WTC11 (cell line): ENCODE results near the gene ITCH. TPM values are rescaled to one million over a fixed set of nuclear protein-coding genes. Genes with fewer than 3 reads are reported as not detected.
A peak's percentile ranks its signal among the peaks of the same experiment; 100 is the strongest.

ENCODE experiments used
- ATAC-seq: fragments of 200-7000 bp; cut with Tn5 transposase; 2 replicates; pipeline ENCODE4 v1.10.0; 2021; ENCODE audit warnings: mild to moderate bottlenecking, moderate library complexity
- CTCF ChIA-PET: fragments of 300-600 bp; sonication (Branson Sonifier 250); formaldehyde crosslinking; loops from one replicate; lab custom pipeline; 2021; ENCODE audit warnings: antibody characterized with exemption; lab: Charles Lee
- POLR2A ChIA-PET: fragments of 350-600 bp; sonication (Branson Sonifier 250); formaldehyde crosslinking; loops from one replicate; lab custom pipeline; 2021; ENCODE audit warnings: antibody characterized with exemption; lab: Charles Lee
- DNase-seq: peaks from one replicate; pipeline ENCODE4 v3.0.0; 2021; ENCODE audit warnings: low spot score
- H3K27ac Mint-ChIP-seq: 2 replicates; pipeline ENCODE4 v1.8.0; 2021; ENCODE audit warnings: mixed read lengths
- H3K27me3 Mint-ChIP-seq: 2 replicates; pipeline ENCODE4 v1.8.0; 2021; ENCODE audit warnings: low read depth, mild to moderate bottlenecking, moderate library complexity, mixed read lengths
- H3K36me3 Mint-ChIP-seq: 2 replicates; pipeline ENCODE4 v1.8.0; 2021; ENCODE audit warnings: mixed read lengths
- H3K4me1 Mint-ChIP-seq: 2 replicates; pipeline ENCODE4 v1.8.0; 2022; ENCODE audit warnings: mixed read lengths
- H3K4me3 Mint-ChIP-seq: 2 replicates; pipeline ENCODE4 v1.8.0; 2021; ENCODE audit warnings: mild to moderate bottlenecking, moderate library complexity, mixed read lengths
- H3K9me3 Mint-ChIP-seq: 2 replicates; pipeline ENCODE4 v1.8.0; 2021; ENCODE audit warnings: mixed read lengths
- ETV6 ChIP-seq: sonication (generic); formaldehyde crosslinking; IDR thresholded peaks from 2 replicates; pipeline ENCODE4 v1.8.1; 2022; ENCODE audit warnings: mild to moderate bottlenecking, missing genetic modification reagents
- JAZF1 ChIP-seq: fragments of 250-450 bp; sonication (Bioruptor Pico); IDR thresholded peaks from 2 replicates; pipeline ENCODE4 v1.9.0; 2021; ENCODE audit warnings: moderate library complexity, mild to moderate bottlenecking, inconsistent platforms
- JUN ChIP-seq: sonication (generic); formaldehyde crosslinking; IDR thresholded peaks from 2 replicates; pipeline ENCODE4 v1.8.0; 2023; ENCODE audit warnings: mild to moderate bottlenecking, missing genetic modification reagents
- PRRX2 ChIP-seq: fragments of 250-450 bp; sonication (Bioruptor Pico); IDR thresholded peaks from 2 replicates; pipeline ENCODE4 v1.8.0; 2021; ENCODE audit warnings: mild to moderate bottlenecking
- RORB ChIP-seq: fragments of 250-450 bp; sonication (Bioruptor Pico); IDR thresholded peaks from 2 replicates; pipeline ENCODE4 v1.9.0; 2021; ENCODE audit warnings: mild to moderate bottlenecking
- SP1 ChIP-seq: sonication (generic); formaldehyde crosslinking; conservative IDR thresholded peaks from 2 replicates; pipeline ENCODE4 v1.8.1; 2022; ENCODE audit warnings: missing genetic modification reagents
- TEAD1 ChIP-seq: sonication (generic); formaldehyde crosslinking; IDR thresholded peaks from 2 replicates; pipeline ENCODE4 v1.8.0; 2022; ENCODE audit warnings: mild to moderate bottlenecking, missing genetic modification reagents
- ZNF317 ChIP-seq: sonication (generic); formaldehyde crosslinking; IDR thresholded peaks from 2 replicates; pipeline ENCODE4 v1.8.1; 2023; ENCODE audit warnings: low read depth, mild to moderate bottlenecking, moderate library complexity, missing genetic modification reagents, borderline replicate concordance
- ZNF416 ChIP-seq: fragments of 250-450 bp; sonication (Bioruptor Pico); IDR thresholded peaks from 2 replicates; pipeline ENCODE4 v1.9.0; 2021; ENCODE audit warnings: mild to moderate bottlenecking, inconsistent platforms
- ZNF423 ChIP-seq: fragments of 250-450 bp; sonication (Bioruptor Pico); IDR thresholded peaks from 2 replicates; pipeline ENCODE4 v2.1.2; 2022; ENCODE audit warnings: mild to moderate bottlenecking, moderate library complexity
- total RNA-seq: library from RNA; stranded (reverse); gene quantifications from 3 replicates; pipeline ENCODE4 v1.2.3, GENCODE V29; 2021
- TF ChIP-seq, protein P1 (sequence below): fragments of 250-450 bp; sonication (Bioruptor Pico); IDR thresholded peaks from 2 replicates; pipeline ENCODE4 v1.8.0; 2021; ENCODE audit warnings: mild to moderate bottlenecking
- TF ChIP-seq, protein P2 (sequence below): fragments of 250-450 bp; sonication (Bioruptor Pico); IDR thresholded peaks from 2 replicates; pipeline ENCODE4 v1.9.0; 2021; ENCODE audit warnings: moderate library complexity, mild to moderate bottlenecking, inconsistent platforms, borderline replicate concordance
- TF ChIP-seq, protein P3 (sequence below): sonication (generic); formaldehyde crosslinking; IDR thresholded peaks from 2 replicates; pipeline ENCODE4 v1.8.1; 2022; ENCODE audit warnings: missing genetic modification reagents, borderline replicate concordance
- TF ChIP-seq, protein P4 (sequence below): sonication (generic); formaldehyde crosslinking; IDR thresholded peaks from 2 replicates; pipeline ENCODE4 v1.8.1; 2022; ENCODE audit warnings: mild to moderate bottlenecking, moderate library complexity, missing genetic modification reagents
- TF ChIP-seq, protein P5 (sequence below): sonication (generic); formaldehyde crosslinking; IDR thresholded peaks from 2 replicates; pipeline ENCODE4 v1.8.0; 2022; ENCODE audit warnings: mild to moderate bottlenecking, missing genetic modification reagents
- TF ChIP-seq, protein P6 (sequence below): fragments of 250-450 bp; sonication (Bioruptor Pico); IDR thresholded peaks from 2 replicates; pipeline ENCODE4 v1.9.0; 2021; ENCODE audit warnings: mild to moderate bottlenecking
- TF ChIP-seq, protein P7 (sequence below): sonication (generic); formaldehyde crosslinking; IDR thresholded peaks from 2 replicates; pipeline ENCODE4 v1.8.1; 2023; ENCODE audit warnings: mild to moderate bottlenecking, missing genetic modification reagents, moderate library complexity
- TF ChIP-seq, protein P8 (sequence below): sonication (generic); formaldehyde crosslinking; IDR thresholded peaks from 2 replicates; pipeline ENCODE4 v1.8.1; 2022; ENCODE audit warnings: mild to moderate bottlenecking, missing genetic modification reagents, moderate library complexity, borderline replicate concordance
- TF ChIP-seq, protein P9 (sequence below): fragments of 200-600 bp; IDR thresholded peaks from 2 replicates; pipeline ENCODE4 v1.8.0; 2022; ENCODE audit warnings: antibody characterized with exemption

ITCH gene
- total RNA-seq, 1 experiment from 2014 or later = 35.8 TPM

DNA sequence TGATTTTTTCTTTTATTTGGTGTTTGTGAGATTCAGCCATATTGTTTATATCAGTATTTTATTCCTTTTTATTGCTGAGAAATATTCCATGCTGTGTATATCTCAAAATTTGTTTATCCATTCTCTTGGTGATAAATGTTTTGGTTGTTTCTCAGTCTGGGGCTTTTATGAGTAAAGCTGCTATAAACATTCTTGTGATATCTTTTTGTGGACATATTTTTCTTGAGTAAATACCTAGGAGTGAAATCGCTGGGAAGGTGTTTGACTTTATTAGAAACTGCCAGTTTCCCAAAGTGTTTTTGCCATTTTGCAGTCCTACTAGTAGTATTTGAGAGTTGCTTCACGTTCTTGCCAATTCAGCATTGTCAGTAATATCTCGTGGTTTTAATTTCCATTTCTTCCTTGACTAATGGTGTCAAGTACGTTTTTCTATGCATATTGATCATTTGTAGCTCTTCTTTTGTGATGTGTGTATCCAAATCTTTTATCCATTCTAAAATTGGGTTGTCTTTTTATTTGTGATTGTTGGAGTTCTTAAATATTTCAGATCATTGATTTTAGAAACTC, 122.1 kb downstream of the ITCH start:
- no peak for ATAC-seq
- H3K4me1 Mint-ChIP-seq = no peaks in the 10 kb centered on the region
- H3K36me3 Mint-ChIP-seq = peaks cover 68% of the 10 kb centered on the region
- peak overlapping the region; percentile 23 for H3K27ac Mint-ChIP-seq
- TF ChIP-seq, protein P1, sequence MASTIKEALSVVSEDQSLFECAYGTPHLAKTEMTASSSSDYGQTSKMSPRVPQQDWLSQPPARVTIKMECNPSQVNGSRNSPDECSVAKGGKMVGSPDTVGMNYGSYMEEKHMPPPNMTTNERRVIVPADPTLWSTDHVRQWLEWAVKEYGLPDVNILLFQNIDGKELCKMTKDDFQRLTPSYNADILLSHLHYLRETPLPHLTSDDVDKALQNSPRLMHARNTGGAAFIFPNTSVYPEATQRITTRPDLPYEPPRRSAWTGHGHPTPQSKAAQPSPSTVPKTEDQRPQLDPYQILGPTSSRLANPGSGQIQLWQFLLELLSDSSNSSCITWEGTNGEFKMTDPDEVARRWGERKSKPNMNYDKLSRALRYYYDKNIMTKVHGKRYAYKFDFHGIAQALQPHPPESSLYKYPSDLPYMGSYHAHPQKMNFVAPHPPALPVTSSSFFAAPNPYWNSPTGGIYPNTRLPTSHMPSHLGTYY (CRISPR knock-in tag) = no peak
- no peak for TF ChIP-seq ETV6 (CRISPR knock-in tag)
- TF ChIP-seq, protein P2, sequence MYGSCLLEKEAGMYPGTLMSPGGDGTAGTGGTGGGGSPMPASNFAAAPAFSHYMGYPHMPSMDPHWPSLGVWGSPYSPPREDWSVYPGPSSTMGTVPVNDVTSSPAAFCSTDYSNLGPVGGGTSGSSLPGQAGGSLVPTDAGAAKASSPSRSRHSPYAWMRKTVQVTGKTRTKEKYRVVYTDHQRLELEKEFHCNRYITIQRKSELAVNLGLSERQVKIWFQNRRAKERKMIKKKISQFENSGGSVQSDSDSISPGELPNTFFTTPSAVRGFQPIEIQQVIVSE (CRISPR knock-in tag) = no peak
- no peak for TF ChIP-seq TEAD1
- TF ChIP-seq, protein P3, sequence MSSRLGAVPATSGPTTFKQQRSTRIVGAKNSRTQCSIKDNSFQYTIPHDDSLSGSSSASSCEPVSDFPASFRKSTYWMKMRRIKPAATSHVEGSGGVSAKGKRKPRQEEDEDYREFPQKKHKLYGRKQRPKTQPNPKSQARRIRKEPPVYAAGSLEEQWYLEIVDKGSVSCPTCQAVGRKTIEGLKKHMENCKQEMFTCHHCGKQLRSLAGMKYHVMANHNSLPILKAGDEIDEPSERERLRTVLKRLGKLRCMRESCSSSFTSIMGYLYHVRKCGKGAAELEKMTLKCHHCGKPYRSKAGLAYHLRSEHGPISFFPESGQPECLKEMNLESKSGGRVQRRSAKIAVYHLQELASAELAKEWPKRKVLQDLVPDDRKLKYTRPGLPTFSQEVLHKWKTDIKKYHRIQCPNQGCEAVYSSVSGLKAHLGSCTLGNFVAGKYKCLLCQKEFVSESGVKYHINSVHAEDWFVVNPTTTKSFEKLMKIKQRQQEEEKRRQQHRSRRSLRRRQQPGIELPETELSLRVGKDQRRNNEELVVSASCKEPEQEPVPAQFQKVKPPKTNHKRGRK (CRISPR knock-in tag) = no peak
- TF ChIP-seq, protein P4, sequence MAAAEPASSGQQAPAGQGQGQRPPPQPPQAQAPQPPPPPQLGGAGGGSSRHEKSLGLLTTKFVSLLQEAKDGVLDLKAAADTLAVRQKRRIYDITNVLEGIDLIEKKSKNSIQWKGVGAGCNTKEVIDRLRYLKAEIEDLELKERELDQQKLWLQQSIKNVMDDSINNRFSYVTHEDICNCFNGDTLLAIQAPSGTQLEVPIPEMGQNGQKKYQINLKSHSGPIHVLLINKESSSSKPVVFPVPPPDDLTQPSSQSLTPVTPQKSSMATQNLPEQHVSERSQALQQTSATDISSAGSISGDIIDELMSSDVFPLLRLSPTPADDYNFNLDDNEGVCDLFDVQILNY (CRISPR knock-in tag) = no peak
- no peak for TF ChIP-seq JUN (CRISPR knock-in tag)
- no peak for TF ChIP-seq ZNF423 (CRISPR knock-in tag)
- TF ChIP-seq, protein P5, sequence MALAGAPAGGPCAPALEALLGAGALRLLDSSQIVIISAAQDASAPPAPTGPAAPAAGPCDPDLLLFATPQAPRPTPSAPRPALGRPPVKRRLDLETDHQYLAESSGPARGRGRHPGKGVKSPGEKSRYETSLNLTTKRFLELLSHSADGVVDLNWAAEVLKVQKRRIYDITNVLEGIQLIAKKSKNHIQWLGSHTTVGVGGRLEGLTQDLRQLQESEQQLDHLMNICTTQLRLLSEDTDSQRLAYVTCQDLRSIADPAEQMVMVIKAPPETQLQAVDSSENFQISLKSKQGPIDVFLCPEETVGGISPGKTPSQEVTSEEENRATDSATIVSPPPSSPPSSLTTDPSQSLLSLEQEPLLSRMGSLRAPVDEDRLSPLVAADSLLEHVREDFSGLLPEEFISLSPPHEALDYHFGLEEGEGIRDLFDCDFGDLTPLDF (CRISPR knock-in tag) = no peak
- TF ChIP-seq PRRX2 (CRISPR knock-in tag) = no peak
- no peak for TF ChIP-seq JAZF1
- TF ChIP-seq ZNF416 (CRISPR knock-in tag) = no peak
- TF ChIP-seq, protein P6, sequence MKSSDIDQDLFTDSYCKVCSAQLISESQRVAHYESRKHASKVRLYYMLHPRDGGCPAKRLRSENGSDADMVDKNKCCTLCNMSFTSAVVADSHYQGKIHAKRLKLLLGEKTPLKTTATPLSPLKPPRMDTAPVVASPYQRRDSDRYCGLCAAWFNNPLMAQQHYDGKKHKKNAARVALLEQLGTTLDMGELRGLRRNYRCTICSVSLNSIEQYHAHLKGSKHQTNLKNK (CRISPR knock-in tag) = no peak
- no peak for TF ChIP-seq SP1 (CRISPR knock-in tag)
- TF ChIP-seq ZNF317 (CRISPR knock-in tag) = no peak
- TF ChIP-seq, protein P7, sequence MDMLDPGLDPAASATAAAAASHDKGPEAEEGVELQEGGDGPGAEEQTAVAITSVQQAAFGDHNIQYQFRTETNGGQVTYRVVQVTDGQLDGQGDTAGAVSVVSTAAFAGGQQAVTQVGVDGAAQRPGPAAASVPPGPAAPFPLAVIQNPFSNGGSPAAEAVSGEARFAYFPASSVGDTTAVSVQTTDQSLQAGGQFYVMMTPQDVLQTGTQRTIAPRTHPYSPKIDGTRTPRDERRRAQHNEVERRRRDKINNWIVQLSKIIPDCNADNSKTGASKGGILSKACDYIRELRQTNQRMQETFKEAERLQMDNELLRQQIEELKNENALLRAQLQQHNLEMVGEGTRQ = no peak
- no peak for TF ChIP-seq RORB (CRISPR knock-in tag)
- H3K27me3 Mint-ChIP-seq = no peaks in the 10 kb centered on the region
- H3K9me3 Mint-ChIP-seq = peaks cover 22% of the 10 kb centered on the region
- ChIA-PET CTCF (interaction anchor here (0.6 to 1.1 kb wide), 2 partner anchors 172 to 612 kb away, joined by 3 to 6 read pairs; no protein-coding TSS in a partner anchor), POLR2A (no interaction called here)
- no peak overlapping the region for H3K4me3 Mint-ChIP-seq
- no peak for DNase-seq

DNA sequence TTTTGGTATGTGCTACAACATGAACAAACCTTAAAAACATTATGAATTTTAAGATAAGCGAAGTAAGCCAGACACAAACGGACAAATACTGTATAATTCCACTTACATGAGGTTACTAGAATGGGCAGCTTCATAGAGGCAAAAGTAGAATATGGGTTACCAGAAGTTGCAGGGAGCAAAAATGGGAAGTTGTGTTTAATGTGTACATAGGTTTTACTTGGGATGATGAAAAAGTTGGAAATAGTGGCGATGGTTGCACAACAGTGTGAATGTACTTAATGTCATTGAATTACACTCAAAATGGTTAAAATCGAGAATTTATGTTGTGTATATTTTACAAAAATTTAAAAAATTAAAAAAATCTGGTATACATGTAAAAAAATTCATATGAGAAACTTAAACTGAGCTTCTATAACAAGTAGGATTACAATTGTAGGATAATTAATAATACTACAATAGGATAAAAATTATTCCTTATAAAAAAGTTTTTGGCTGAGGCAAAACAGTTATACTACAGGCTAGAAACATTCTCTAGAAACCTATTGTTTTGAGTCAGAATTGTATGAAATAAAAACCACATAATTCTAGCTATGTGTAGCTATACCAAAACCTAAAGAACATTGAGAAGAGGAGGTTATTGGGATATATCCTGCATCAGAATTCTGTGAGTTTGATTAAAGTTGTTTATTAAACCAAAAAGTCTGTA, 128.3 kb downstream of the ITCH start:
- POLR2A ChIA-PET = no interaction called here
- Mint-ChIP-seq H3K4me1 (no peaks in the 10 kb centered on the region), H3K27ac (no peak overlapping the region)
- TF ChIP-seq, protein P8, sequence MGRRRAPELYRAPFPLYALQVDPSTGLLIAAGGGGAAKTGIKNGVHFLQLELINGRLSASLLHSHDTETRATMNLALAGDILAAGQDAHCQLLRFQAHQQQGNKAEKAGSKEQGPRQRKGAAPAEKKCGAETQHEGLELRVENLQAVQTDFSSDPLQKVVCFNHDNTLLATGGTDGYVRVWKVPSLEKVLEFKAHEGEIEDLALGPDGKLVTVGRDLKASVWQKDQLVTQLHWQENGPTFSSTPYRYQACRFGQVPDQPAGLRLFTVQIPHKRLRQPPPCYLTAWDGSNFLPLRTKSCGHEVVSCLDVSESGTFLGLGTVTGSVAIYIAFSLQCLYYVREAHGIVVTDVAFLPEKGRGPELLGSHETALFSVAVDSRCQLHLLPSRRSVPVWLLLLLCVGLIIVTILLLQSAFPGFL (CRISPR knock-in tag) = no peak
- TF ChIP-seq, protein P9, sequence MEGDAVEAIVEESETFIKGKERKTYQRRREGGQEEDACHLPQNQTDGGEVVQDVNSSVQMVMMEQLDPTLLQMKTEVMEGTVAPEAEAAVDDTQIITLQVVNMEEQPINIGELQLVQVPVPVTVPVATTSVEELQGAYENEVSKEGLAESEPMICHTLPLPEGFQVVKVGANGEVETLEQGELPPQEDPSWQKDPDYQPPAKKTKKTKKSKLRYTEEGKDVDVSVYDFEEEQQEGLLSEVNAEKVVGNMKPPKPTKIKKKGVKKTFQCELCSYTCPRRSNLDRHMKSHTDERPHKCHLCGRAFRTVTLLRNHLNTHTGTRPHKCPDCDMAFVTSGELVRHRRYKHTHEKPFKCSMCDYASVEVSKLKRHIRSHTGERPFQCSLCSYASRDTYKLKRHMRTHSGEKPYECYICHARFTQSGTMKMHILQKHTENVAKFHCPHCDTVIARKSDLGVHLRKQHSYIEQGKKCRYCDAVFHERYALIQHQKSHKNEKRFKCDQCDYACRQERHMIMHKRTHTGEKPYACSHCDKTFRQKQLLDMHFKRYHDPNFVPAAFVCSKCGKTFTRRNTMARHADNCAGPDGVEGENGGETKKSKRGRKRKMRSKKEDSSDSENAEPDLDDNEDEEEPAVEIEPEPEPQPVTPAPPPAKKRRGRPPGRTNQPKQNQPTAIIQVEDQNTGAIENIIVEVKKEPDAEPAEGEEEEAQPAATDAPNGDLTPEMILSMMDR = no peak
- TF ChIP-seq, all 79 proteins: peak for 0
- DNase-seq (no peak), ATAC-seq (no peak)
- H3K36me3 Mint-ChIP-seq = peaks cover 58% of the 10 kb centered on the region
- H3K9me3 Mint-ChIP-seq = no peaks in the 10 kb centered on the region
- H3K4me3 Mint-ChIP-seq = no peak overlapping the region
- no peaks in the 10 kb centered on the region for H3K27me3 Mint-ChIP-seq
- CTCF ChIA-PET = interaction anchor here (0.7 kb wide), 1 partner anchor 26 kb away, joined by 3 read pairs; no protein-coding TSS in a partner anchor
